DND-41 (cell line): Measurements from ENCODE around the gene SEC22C.

ENCODE experiments used
- ATAC-seq: fragments of 200-7000 bp; cut with Tn5 transposase; 3 replicates; pipeline ENCODE4 v1.9.1; 2021; ENCODE audit warnings: low read depth; ENCODE audit not compliant: insufficient read depth
- DNase-seq: peaks from one replicate; pipeline ENCODE4 v3.0.0-alpha.2; 2020
- H2AFZ ChIP-seq: 2 replicates; pipeline ENCODE4 v1.6.0; 2012; ENCODE audit warnings: low read depth, low read length
- H3K27ac ChIP-seq: 2 replicates; pipeline ENCODE4 v1.5.1; 2012; ENCODE audit warnings: low read length, inconsistent platforms
- H3K27me3 ChIP-seq: fragments of 200-600 bp; sonication (generic); 2 replicates; pipeline ENCODE4 v1.6.0; 2012; ENCODE audit warnings: low read length, mild to moderate bottlenecking, inconsistent platforms; ENCODE audit not compliant: insufficient read depth, poor library complexity
- H3K36me3 ChIP-seq: 2 replicates; pipeline ENCODE4 v1.5.1; 2012; ENCODE audit warnings: low read length, inconsistent platforms; ENCODE audit not compliant: insufficient read depth
- H3K4me1 ChIP-seq: 2 replicates; pipeline ENCODE4 v1.5.1; 2012; ENCODE audit warnings: mild to moderate bottlenecking, low read length; ENCODE audit not compliant: insufficient read depth
- H3K4me2 ChIP-seq: 2 replicates; pipeline ENCODE4 v1.6.0; 2012; ENCODE audit warnings: mild to moderate bottlenecking, moderate library complexity, low read length, inconsistent platforms; ENCODE audit not compliant: insufficient read depth
- H3K4me3 ChIP-seq, 2 experiments: fragments of 200-600 bp in 1 of 2; shearing (Covaris generic) in 1 of 2; 2 replicates each; pipeline ENCODE4 v1.5.1; 2012 to 2016; ENCODE audit warnings: inconsistent platforms in 2 of 2, low read length in 2 of 2, mild to moderate bottlenecking in 2 of 2, low read depth in 1 of 2, moderate library complexity in 1 of 2
- H3K79me2 ChIP-seq: 2 replicates; pipeline ENCODE4 v1.6.0; 2012; ENCODE audit warnings: low read length, inconsistent platforms; ENCODE audit not compliant: insufficient read depth
- H3K9ac ChIP-seq: 2 replicates; pipeline ENCODE4 v1.6.0; 2012; ENCODE audit warnings: low read depth, mild to moderate bottlenecking, inconsistent platforms, low read length, moderate library complexity
- H3K9me3 ChIP-seq: 2 replicates; pipeline ENCODE4 v1.5.1; 2012; ENCODE audit warnings: low read length, moderate library complexity, mild to moderate bottlenecking, inconsistent platforms; ENCODE audit not compliant: insufficient read depth, severe bottlenecking
- H4K20me1 ChIP-seq: 2 replicates; pipeline ENCODE4 v1.6.0; 2012; ENCODE audit warnings: low read length; ENCODE audit not compliant: insufficient read depth
- CTCF ChIP-seq: IDR thresholded peaks from 2 replicates; pipeline ENCODE4 v1.5.1; 2012; ENCODE audit warnings: borderline replicate concordance, low read length, moderate library complexity, mild to moderate bottlenecking; ENCODE audit not compliant: poor library complexity, severe bottlenecking; ENCODE audit errors: extremely low read depth
- EZH2 ChIP-seq: IDR thresholded peaks from 3 replicates; pipeline ENCODE4 v1.6.1; 2012; ENCODE audit warnings: borderline replicate concordance, low read depth, mild to moderate bottlenecking, moderate library complexity, low read length, inconsistent platforms; ENCODE audit not compliant: severe bottlenecking

Gene SEC22C

GRCh38 chr3:42581709-42582473 is at the start of gene SEC22C:
Gene SEC22C (minus strand): TSS chr3:42581967. CDS start chr3:42569046, 12,921 bp downstream.
- peak within 1 kb of the TSS; percentile 84 for H3K27ac ChIP-seq
- TF ChIP-seq EZH2 (no peak), CTCF (peak; percentile 55)
- H3K4me3 ChIP-seq, result peak within 1 kb of the TSS; percentile 58 to 78
- peak within 1 kb of the TSS; percentile 87 for H3K4me2 ChIP-seq
- no peaks in the 10 kb centered on the region for H3K27me3 ChIP-seq
- no peaks in the 10 kb centered on the region for H3K9me3 ChIP-seq
- H3K4me1 ChIP-seq, result peaks cover 33% of the 10 kb centered on the region
- no peaks in the 10 kb centered on the region for H4K20me1 ChIP-seq
- DNase-seq (peak; percentile 94), ATAC-seq (peak; percentile 95)
- peak within 1 kb of the TSS; percentile 83 for H2AFZ ChIP-seq
- H3K9ac ChIP-seq, result peak within 1 kb of the TSS; percentile 88
- H3K79me2 ChIP-seq, result peaks cover 58% of the 10 kb centered on the region
- H3K36me3 ChIP-seq, result peaks cover 11% of the 10 kb centered on the region

GRCh38 chr3:42613462-42613861 is 31.7 kb upstream of the SEC22C start:
- Histone ChIP-seq H4K20me1 (peaks cover 77% of the 10 kb centered on the region), H2AFZ (no peak overlapping the region), H3K9ac (no peak overlapping the region), H3K79me2 (peaks cover 95% of the 10 kb centered on the region), H3K4me1 (peaks cover 10% of the 10 kb centered on the region), H3K27me3 (no peaks in the 10 kb centered on the region), H3K9me3 (no peaks in the 10 kb centered on the region), H3K4me3 (no peak overlapping the region), H3K4me2 (no peak overlapping the region), H3K27ac (no peak overlapping the region), H3K36me3 (peaks cover 46% of the 10 kb centered on the region)
- TF ChIP-seq CTCF (peak; percentile 54), EZH2 (no peak)
- DNase-seq (no peak), ATAC-seq (peak; percentile 58; the same call in 1 of the 3 replicates)

- Histone ChIP-seq H3K27ac (no peak overlapping the region), H3K36me3 (peaks cover 48% of the 10 kb centered on the region), H3K4me1 (peaks cover 12% of the 10 kb centered on the region), H3K4me3 (no peak overlapping the region), H4K20me1 (peaks cover 82% of the 10 kb centered on the region), H2AFZ (no peak overlapping the region), H3K9ac (no peak overlapping the region), H3K79me2 (peaks cover 97% of the 10 kb centered on the region), H3K4me2 (no peak overlapping the region), H3K9me3 (no peaks in the 10 kb centered on the region), H3K27me3 (no peaks in the 10 kb centered on the region)
- TF ChIP-seq CTCF, result no peak
- TF ChIP-seq EZH2, result no peak
- DNase-seq (no peak), ATAC-seq (no peak)
These were observed 31.2 kb upstream of the SEC22C start for GRCh38 chr3:42612928-42613327.
